Endothelial cell (in vitro differentiated cells): Measurements from ENCODE around the gene ABLIM2. TPM values are rescaled to one million over a fixed set of nuclear protein-coding genes. Genes with fewer than 3 reads are reported as not detected.

Source experiments
- DNase-seq: peaks from one replicate; pipeline ENCODE4 v3.0.0; 2021; ENCODE audit warnings: low spot score
- H3K27ac Mint-ChIP-seq: one replicate; pipeline ENCODE4 v1.8.0; 2021; ENCODE audit warnings: mixed read lengths, inconsistent platforms; ENCODE audit not compliant: unreplicated experiment
- H3K27me3 Mint-ChIP-seq: one replicate; pipeline ENCODE4 v1.8.0; 2021; ENCODE audit warnings: mild to moderate bottlenecking, moderate library complexity, mixed read lengths, inconsistent platforms; ENCODE audit not compliant: unreplicated experiment
- H3K36me3 Mint-ChIP-seq: one replicate; pipeline ENCODE4 v1.8.0; 2021; ENCODE audit warnings: mild to moderate bottlenecking, low read depth, mixed read lengths, inconsistent platforms; ENCODE audit not compliant: unreplicated experiment
- H3K4me1 Mint-ChIP-seq: one replicate; pipeline ENCODE4 v1.8.0; 2021; ENCODE audit warnings: mild to moderate bottlenecking, mixed read lengths, inconsistent platforms; ENCODE audit not compliant: unreplicated experiment
- H3K4me3 Mint-ChIP-seq: one replicate; pipeline ENCODE4 v1.8.0; 2021; ENCODE audit warnings: mild to moderate bottlenecking, mixed read lengths, inconsistent platforms; ENCODE audit not compliant: unreplicated experiment
- H3K9me3 Mint-ChIP-seq: one replicate; pipeline ENCODE4 v1.8.0; 2021; ENCODE audit warnings: mixed read lengths, inconsistent platforms; ENCODE audit not compliant: unreplicated experiment
- CTCF ChIP-seq: fragments of 200-600 bp; sonication (generic); IDR thresholded peaks from one replicate; pipeline ENCODE4 v1.5.0; 2021; ENCODE audit warnings: antibody characterized with exemption; ENCODE audit not compliant: unreplicated experiment
- total RNA-seq: library from RNA; stranded (reverse); fragmentation: NEBNext Ultra II Directional; extraction: Animal tissue kit (Norgen Biotek cat#: 25700); gene quantifications from one replicate; pipeline ENCODE4 v1.2.1, GENCODE V29; 2021; ENCODE audit not compliant: unreplicated experiment

Gene ABLIM2
- total RNA-seq, 1 donor from 2014 or later = 0.74 TPM

- Mint-ChIP-seq H3K36me3 (no peaks in the 10 kb centered on the region), H3K4me1 (peaks cover 8% of the 10 kb centered on the region), H3K27me3 (peaks cover 14% of the 10 kb centered on the region)
Measured at GRCh38 chr4:8006471-8006870, 152.1 kb downstream of the ABLIM2 start.

GRCh38 chr4:8005814-8006215 is 152.8 kb downstream of the ABLIM2 start:
- Mint-ChIP-seq H3K27me3 (peaks cover 14% of the 10 kb centered on the region), H3K36me3 (no peaks in the 10 kb centered on the region), H3K27ac (no peak overlapping the region), H3K4me3 (no peak overlapping the region), H3K9me3 (no peaks in the 10 kb centered on the region), H3K4me1 (peaks cover 8% of the 10 kb centered on the region)
- no peak for TF ChIP-seq CTCF
- DNase-seq = no peak

More at GRCh38 chr4:8006471-8006870, 152.1 kb downstream of the ABLIM2 start:
- no peak overlapping the region for H3K4me3 Mint-ChIP-seq
- no peak overlapping the region for H3K27ac Mint-ChIP-seq
- H3K9me3 Mint-ChIP-seq = no peaks in the 10 kb centered on the region
- no peak for DNase-seq
- TF ChIP-seq CTCF = no peak

- H3K4me1 Mint-ChIP-seq = peaks cover 8% of the 10 kb centered on the region
- H3K4me3 Mint-ChIP-seq = no peak overlapping the region
- no peak overlapping the region for H3K27ac Mint-ChIP-seq
- H3K9me3 Mint-ChIP-seq = no peaks in the 10 kb centered on the region
- peaks cover 14% of the 10 kb centered on the region for H3K27me3 Mint-ChIP-seq
- DNase-seq = no peak
- TF ChIP-seq CTCF = no peak
- no peaks in the 10 kb centered on the region for H3K36me3 Mint-ChIP-seq
Measured at GRCh38 chr4:8005033-8005808, 153.4 kb downstream of the ABLIM2 start.

GRCh38 chr4:8004066-8004465 is 154.5 kb downstream of the ABLIM2 start:
- Mint-ChIP-seq H3K36me3 (no peaks in the 10 kb centered on the region), H3K4me3 (no peak overlapping the region), H3K4me1 (peaks cover 8% of the 10 kb centered on the region), H3K9me3 (no peaks in the 10 kb centered on the region), H3K27ac (no peak overlapping the region), H3K27me3 (peaks cover 15% of the 10 kb centered on the region)
- TF ChIP-seq CTCF = no peak
- no peak for DNase-seq

- no peak for TF ChIP-seq CTCF
- H3K36me3 Mint-ChIP-seq = no peaks in the 10 kb centered on the region
- H3K4me1 Mint-ChIP-seq = peaks cover 8% of the 10 kb centered on the region
- H3K9me3 Mint-ChIP-seq = no peaks in the 10 kb centered on the region
- DNase-seq = no peak
- no peak overlapping the region for H3K27ac Mint-ChIP-seq
- H3K27me3 Mint-ChIP-seq = peaks cover 15% of the 10 kb centered on the region
- H3K4me3 Mint-ChIP-seq = no peak overlapping the region
Measured at GRCh38 chr4:8002525-8003309, 155.9 kb downstream of the ABLIM2 start.
